ENCODE data around the gene NSA2. TPM values are rescaled to one million over a fixed set of nuclear protein-coding genes. Genes with fewer than 3 reads are reported as not detected.

Gene NSA2

GRCh38 chr5:74822288-74822687 lies 55.2 kb downstream of the NSA2 start:
- no peak overlapping the region for H3K4ac ChIP-seq (ENCODE audit: low read depth in 1 of 2, low read length in 2 of 2)
- peaks cover 0 to 3% of the 10 kb centered on the region in 2 experiments for H3K27me3 ChIP-seq (ENCODE audit: control insufficient read depth in 1 of 2, insufficient read depth in 1 of 2, low read length in 2 of 2)
- H3K18ac ChIP-seq (ENCODE audit: low read depth in 1 of 2, low read length in 2 of 2), result no peak overlapping the region
- DNase-seq, result no peak
- no peak overlapping the region for H4K8ac ChIP-seq (ENCODE audit: low read length)
- H2BK12ac ChIP-seq (ENCODE audit: low read length in 2 of 2), result no peak overlapping the region
- H3K9ac ChIP-seq (ENCODE audit: low read length), result no peak overlapping the region
- no peaks in the 10 kb centered on the region for H3K36me3 ChIP-seq (ENCODE audit: control insufficient read depth in 1 of 2, insufficient read depth in 2 of 2, low read depth in 1 of 2, low read length in 2 of 2)
- no peak overlapping the region for H3K27ac ChIP-seq (ENCODE audit: low read length, poor library complexity, severe bottlenecking)
- no peak overlapping the region for H4K91ac ChIP-seq (ENCODE audit: low read length)
- H3K4me2 ChIP-seq (ENCODE audit: low read length, poor library complexity, severe bottlenecking), result no peak overlapping the region
- H2AK5ac ChIP-seq (ENCODE audit: low read length, severe bottlenecking), result no peak overlapping the region
- WGBS, result 94% methylated on average over 1 of the region's 1 CpG
- H3K4me3 ChIP-seq (ENCODE audit: insufficient read depth in 1 of 2, low read depth in 1 of 2, low read length in 2 of 2), result no peak overlapping the region
- no peak overlapping the region for H3K14ac ChIP-seq (ENCODE audit: low read length in 2 of 2)
- H2AFZ ChIP-seq (ENCODE audit: low read depth, low read length), result no peak overlapping the region
- no peak overlapping the region for H2BK5ac ChIP-seq (ENCODE audit: low read depth, low read length, poor library complexity, severe bottlenecking)
- H2BK15ac ChIP-seq (ENCODE audit: low read depth, poor library complexity, severe bottlenecking), result no peak overlapping the region
- H3K23ac ChIP-seq (ENCODE audit: low read length in 2 of 2), result no peak overlapping the region
- H2BK120ac ChIP-seq (ENCODE audit: low read depth, low read length), result no peak overlapping the region
- H3K79me1 ChIP-seq (replicated peaks; ENCODE audit: low read length, poor library complexity, severe bottlenecking), result no peaks in the 10 kb centered on the region
- no peaks in the 10 kb centered on the region for H3K9me3 ChIP-seq (ENCODE audit: control insufficient read depth, low read length)
- no peaks in the 10 kb centered on the region for H3K4me1 ChIP-seq (ENCODE audit: control insufficient read depth, insufficient read depth, low read depth, low read length)

- Histone ChIP-seq H2AFZ (ENCODE audit: low read depth, low read length) (no peak overlapping the region), H2BK15ac (ENCODE audit: low read depth, poor library complexity, severe bottlenecking) (no peak overlapping the region)
- WGBS, result 89% methylated on average over 6 of the region's 7 CpGs
Measured at GRCh38 chr5:74829413-74829812, 62.4 kb downstream of the NSA2 start.

More at GRCh38 chr5:74829413-74829812, 62.4 kb downstream of the NSA2 start:
- Histone ChIP-seq H3K4ac (ENCODE audit: low read depth in 1 of 2, low read length in 2 of 2) (no peak overlapping the region), H3K4me1 (ENCODE audit: control insufficient read depth, insufficient read depth, low read depth, low read length) (no peaks in the 10 kb centered on the region), H3K18ac (ENCODE audit: low read depth in 1 of 2, low read length in 2 of 2) (no peak overlapping the region), H3K79me1 (replicated peaks; ENCODE audit: low read length, poor library complexity, severe bottlenecking) (no peaks in the 10 kb centered on the region), H3K4me2 (ENCODE audit: low read length, poor library complexity, severe bottlenecking) (no peak overlapping the region), H3K4me3 (ENCODE audit: insufficient read depth in 1 of 2, low read depth in 1 of 2, low read length in 2 of 2) (no peak overlapping the region), H2BK5ac (ENCODE audit: low read depth, low read length, poor library complexity, severe bottlenecking) (no peak overlapping the region), H3K9me3 (ENCODE audit: control insufficient read depth, low read length) (no peaks in the 10 kb centered on the region), H3K14ac (ENCODE audit: low read length in 2 of 2) (no peak overlapping the region), H3K27me3 (ENCODE audit: control insufficient read depth in 1 of 2, insufficient read depth in 1 of 2, low read length in 2 of 2) (peaks cover 0 to 3% of the 10 kb centered on the region in 2 experiments), H3K9ac (ENCODE audit: low read length) (no peak overlapping the region), H3K36me3 (ENCODE audit: control insufficient read depth in 1 of 2, insufficient read depth in 2 of 2, low read depth in 1 of 2, low read length in 2 of 2) (no peaks in the 10 kb centered on the region), H4K91ac (ENCODE audit: low read length) (no peak overlapping the region), H2BK12ac (ENCODE audit: low read length in 2 of 2) (no peak overlapping the region), H4K8ac (ENCODE audit: low read length) (no peak overlapping the region), H3K27ac (ENCODE audit: low read length, poor library complexity, severe bottlenecking) (no peak overlapping the region), H3K23ac (ENCODE audit: low read length in 2 of 2) (no peak overlapping the region), H2AK5ac (ENCODE audit: low read length, severe bottlenecking) (no peak overlapping the region), H2BK120ac (ENCODE audit: low read depth, low read length) (no peak overlapping the region)
- no peak for DNase-seq

Small RNA genes within 50 kb of the gene (small RNA-seq; reads per million reads assigned to genes)
- gene RNU6-658P (ENCODE audit: low read depth), result not detected

Measured in mesenchymal stem cell (in vitro differentiated cells and primary cell).